Neuronal stem cell (in vitro differentiated cells): ENCODE measurements around the gene COL5A3.

Experiments used
- DNase-seq: peaks from one replicate; pipeline ENCODE4 v3.0.0-alpha.2; 2013; ENCODE audit warnings: low spot score
- H2AFZ ChIP-seq: one replicate; pipeline ENCODE4 v1.6.1; 2013; ENCODE audit warnings: mild to moderate bottlenecking, low read length, inconsistent platforms
- H2AK5ac ChIP-seq: 2 replicates; pipeline ENCODE4 v1.6.1; 2013; ENCODE audit warnings: low read depth, mild to moderate bottlenecking, inconsistent platforms, low read length, moderate library complexity, mixed read lengths
- H2BK120ac ChIP-seq: 2 replicates; pipeline ENCODE4 v1.6.1; 2013; ENCODE audit warnings: low read depth, mild to moderate bottlenecking, inconsistent platforms, low read length, moderate library complexity, mixed read lengths
- H2BK12ac ChIP-seq: one replicate; pipeline ENCODE4 v1.6.1; 2013; ENCODE audit warnings: low read length, inconsistent platforms
- H2BK15ac ChIP-seq: 2 replicates; pipeline ENCODE4 v1.6.1; 2013; ENCODE audit warnings: mild to moderate bottlenecking, low read length, inconsistent platforms, mixed read lengths
- H2BK5ac ChIP-seq: one replicate; pipeline ENCODE4 v1.6.1; 2013; ENCODE audit warnings: inconsistent platforms, mild to moderate bottlenecking, low read length, moderate library complexity
- H3K14ac ChIP-seq: one replicate; pipeline ENCODE4 v1.6.1; 2013; ENCODE audit warnings: low read length, inconsistent platforms
- H3K18ac ChIP-seq: 2 replicates; pipeline ENCODE4 v1.6.1; 2013; ENCODE audit warnings: low read length, inconsistent platforms
- H3K23ac ChIP-seq: 2 replicates; pipeline ENCODE4 v1.6.1; 2013; ENCODE audit warnings: low read depth, mild to moderate bottlenecking, mixed read lengths, low read length, inconsistent platforms; ENCODE audit not compliant: poor library complexity
- H3K27ac ChIP-seq: replicated peaks from 3 replicates; pipeline ENCODE4 v1.5.1; 2013; ENCODE audit warnings: low read length, inconsistent platforms
- H3K27me3 ChIP-seq, 3 experiments: 2 replicates each; pipeline ENCODE4 v1.6.1; 2013; ENCODE audit warnings: low read length in 3 of 3, mild to moderate bottlenecking in 2 of 3, inconsistent platforms in 1 of 3, low read depth in 1 of 3, mixed read lengths in 1 of 3, moderate library complexity in 1 of 3; ENCODE audit not compliant: control insufficient read depth in 3 of 3, insufficient read depth in 3 of 3
- H3K36me3 ChIP-seq, 2 donors: replicated peaks in 1 of 2; 2 replicates each; pipeline ENCODE4 v1.6.1; 2013; ENCODE audit warnings: low read length in 2 of 2; ENCODE audit not compliant: control insufficient read depth in 2 of 2, insufficient read depth in 2 of 2
- H3K4ac ChIP-seq: 2 replicates; pipeline ENCODE4 v1.6.1; 2013; ENCODE audit warnings: inconsistent platforms, mild to moderate bottlenecking, low read length, moderate library complexity
- H3K4me1 ChIP-seq, 2 donors: 1 replicate in 1 of 2; 2 replicates in 1 of 2; pipeline ENCODE4 v1.6.1; 2013; ENCODE audit warnings: low read length in 2 of 2, low read depth in 1 of 2; ENCODE audit not compliant: control insufficient read depth in 2 of 2, insufficient read depth in 1 of 2
- H3K4me2 ChIP-seq: one replicate; pipeline ENCODE4 v1.6.1; 2013; ENCODE audit warnings: mild to moderate bottlenecking, low read length, inconsistent platforms; ENCODE audit not compliant: insufficient read depth, poor library complexity, severe bottlenecking
- H3K4me3 ChIP-seq, 2 donors: 2 replicates each; pipeline ENCODE4 v1.5.1; 2013; ENCODE audit warnings: low read length in 2 of 2, mild to moderate bottlenecking in 2 of 2, inconsistent platforms in 1 of 2, moderate library complexity in 1 of 2
- H3K79me1 ChIP-seq: one replicate; pipeline ENCODE4 v1.6.1; 2013; ENCODE audit warnings: low read depth, mild to moderate bottlenecking, inconsistent platforms, low read length, moderate library complexity
- H3K9ac ChIP-seq: one replicate; pipeline ENCODE4 v1.6.1; 2013; ENCODE audit warnings: mild to moderate bottlenecking, low read depth, low read length, inconsistent platforms; ENCODE audit not compliant: poor library complexity
- H3K9me3 ChIP-seq, 2 donors: replicated peaks in 1 of 2; 2 replicates each; pipeline versions ENCODE3 to v1.6.1; 2013; ENCODE audit warnings: low read length in 2 of 2, mild to moderate bottlenecking in 2 of 2, inconsistent platforms in 1 of 2, low read depth in 1 of 2, mixed read lengths in 1 of 2, moderate library complexity in 1 of 2; ENCODE audit not compliant: control insufficient read depth in 2 of 2, insufficient read depth in 1 of 2
- H4K8ac ChIP-seq: one replicate; pipeline ENCODE4 v1.6.1; 2013; ENCODE audit warnings: low read depth, mild to moderate bottlenecking, inconsistent platforms, low read length, moderate library complexity
- H4K91ac ChIP-seq: one replicate; pipeline ENCODE4 v1.6.1; 2013; ENCODE audit warnings: low read length, low read depth, mild to moderate bottlenecking, inconsistent platforms; ENCODE audit not compliant: poor library complexity
- WGBS, 2 donors: extraction: QIAGEN DNeasy Blood & Tissue Kit; methylation state at CpG; one replicate each; pipeline ENCODE4 v1.1.7; 2013; ENCODE audit warnings: missing lambda C conversion rate in 2 of 2, mixed read lengths in 1 of 2; ENCODE audit not compliant: insufficient read length in 2 of 2, insufficient replicate concordance in 1 of 2; ENCODE audit errors: extremely low coverage in 2 of 2; 5-methylcytosine and 5-hydroxymethylcytosine counted together

The COL5A3 gene

GRCh38 chr19:9962623-9963290 is 47.5 kb downstream of the COL5A3 start:
- H3K9ac ChIP-seq: no peak overlapping the region
- H3K4ac ChIP-seq: no peak overlapping the region
- no peak overlapping the region for H3K4me3 ChIP-seq
- no peak overlapping the region for H4K8ac ChIP-seq
- no peak overlapping the region for H2BK120ac ChIP-seq
- H3K4me2 ChIP-seq: no peak overlapping the region
- no peaks in the 10 kb centered on the region for H3K79me1 ChIP-seq
- H2BK12ac ChIP-seq: no peak overlapping the region
- H2BK15ac ChIP-seq: no peak overlapping the region
- DNase-seq: no peak
- no peak overlapping the region for H3K27ac ChIP-seq
- no CpG with 5 or more reads among the region's 7 CpGs for WGBS, 2 donors
- H2BK5ac ChIP-seq: no peak overlapping the region
- H3K36me3 ChIP-seq: no peaks in the 10 kb centered on the region
- H2AK5ac ChIP-seq: no peak overlapping the region
- no peaks in the 10 kb centered on the region for H3K9me3 ChIP-seq
- no peak overlapping the region for H3K14ac ChIP-seq
- no peaks in the 10 kb centered on the region for H3K4me1 ChIP-seq
- peaks cover 0 to 26% (median 15%) of the 10 kb centered on the region in 3 experiments for H3K27me3 ChIP-seq
- H3K18ac ChIP-seq: no peak overlapping the region
- no peak overlapping the region for H4K91ac ChIP-seq
- H2AFZ ChIP-seq: no peak overlapping the region
- no peak overlapping the region for H3K23ac ChIP-seq

GRCh38 chr19:9961103-9961502 is 49.2 kb downstream of the COL5A3 start:
- H3K27me3 ChIP-seq: peaks cover 0 to 11% (median 5%) of the 10 kb centered on the region in 3 experiments
- no peaks in the 10 kb centered on the region for H3K9me3 ChIP-seq
- no peak for DNase-seq
- H3K18ac ChIP-seq: no peak overlapping the region
- no peak overlapping the region for H3K9ac ChIP-seq
- H2BK15ac ChIP-seq: no peak overlapping the region
- H3K4me3 ChIP-seq: no peak overlapping the region
- H2BK12ac ChIP-seq: no peak overlapping the region
- H3K27ac ChIP-seq: no peak overlapping the region
- H2AK5ac ChIP-seq: no peak overlapping the region
- H3K4me2 ChIP-seq: no peak overlapping the region
- H2AFZ ChIP-seq: no peak overlapping the region
- H4K8ac ChIP-seq: no peak overlapping the region
- no peak overlapping the region for H2BK120ac ChIP-seq
- no CpG with 5 or more reads among the region's 4 CpGs for WGBS, 2 donors
- H3K23ac ChIP-seq: no peak overlapping the region
- H3K79me1 ChIP-seq: no peaks in the 10 kb centered on the region
- H3K4me1 ChIP-seq: no peaks in the 10 kb centered on the region
- no peak overlapping the region for H2BK5ac ChIP-seq
- H3K14ac ChIP-seq: no peak overlapping the region
- H3K36me3 ChIP-seq: no peaks in the 10 kb centered on the region
- no peak overlapping the region for H4K91ac ChIP-seq
- H3K4ac ChIP-seq: no peak overlapping the region

- Histone ChIP-seq H3K4me1 (no peaks in the 10 kb centered on the region), H3K4me2 (no peak overlapping the region), H3K14ac (no peak overlapping the region), H2BK12ac (no peak overlapping the region), H2BK15ac (no peak overlapping the region), H4K91ac (no peak overlapping the region), H2BK5ac (no peak overlapping the region), H3K9me3 (no peaks in the 10 kb centered on the region), H3K23ac (no peak overlapping the region), H2BK120ac (no peak overlapping the region), H2AK5ac (no peak overlapping the region), H2AFZ (no peak overlapping the region), H4K8ac (no peak overlapping the region), H3K9ac (no peak overlapping the region), H3K79me1 (no peaks in the 10 kb centered on the region), H3K4ac (no peak overlapping the region), H3K27ac (no peak overlapping the region), H3K4me3 (no peak overlapping the region), H3K27me3 (peaks cover 0 to 3% (median 0%) of the 10 kb centered on the region in 3 experiments), H3K36me3 (no peaks in the 10 kb centered on the region), H3K18ac (no peak overlapping the region)
- DNase-seq: no peak
- no CpG with 5 or more reads among the region's 1 CpG for WGBS, 2 donors
Observed at GRCh38 chr19:9958379-9958821, 51.9 kb downstream of the COL5A3 start.

- Histone ChIP-seq H2BK12ac (no peak overlapping the region), H2BK5ac (no peak overlapping the region), H3K4ac (no peak overlapping the region), H3K4me2 (no peak overlapping the region), H4K8ac (no peak overlapping the region), H3K9ac (no peak overlapping the region), H3K36me3 (no peaks in the 10 kb centered on the region), H3K79me1 (no peaks in the 10 kb centered on the region), H3K4me1 (no peaks in the 10 kb centered on the region), H2BK15ac (no peak overlapping the region), H3K27me3 (peaks cover 0 to 8% (median 0%) of the 10 kb centered on the region in 3 experiments), H3K23ac (no peak overlapping the region), H2AFZ (no peak overlapping the region), H2AK5ac (no peak overlapping the region), H3K9me3 (no peaks in the 10 kb centered on the region), H3K14ac (no peak overlapping the region), H3K27ac (no peak overlapping the region), H3K18ac (no peak overlapping the region), H2BK120ac (no peak overlapping the region), H4K91ac (no peak overlapping the region), H3K4me3 (no peak overlapping the region)
- no peak for DNase-seq
- no CpG with 5 or more reads among the region's 3 CpGs for WGBS, 2 donors
Observed at GRCh38 chr19:9956956-9957355, 53.3 kb downstream of the COL5A3 start.
